ENCODE data around the gene TOGARAM1. TPM values are rescaled to one million over a fixed set of nuclear protein-coding genes. Genes with fewer than 3 reads are reported as not detected.

Gene TOGARAM1
- total RNA-seq, 1 experiment from 2014 or later = 5.9 TPM

DNA sequence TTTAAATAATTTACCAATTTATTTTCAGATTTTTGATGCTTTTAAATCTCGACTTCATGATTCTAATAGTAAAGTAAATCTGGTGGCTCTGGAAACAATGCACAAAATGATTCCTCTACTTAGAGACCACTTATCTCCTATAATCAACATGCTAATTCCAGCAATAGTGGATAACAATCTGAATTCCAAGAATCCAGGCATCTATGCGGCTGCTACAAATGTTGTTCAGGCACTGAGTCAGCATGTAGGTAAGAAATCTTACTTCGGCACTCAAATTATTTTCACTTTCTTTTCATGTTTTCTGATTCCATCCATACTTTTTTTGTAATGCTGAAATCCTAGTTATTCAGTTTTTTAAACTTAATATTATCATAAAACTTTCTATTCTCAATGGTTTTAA, 106.4 kb downstream of the TOGARAM1 start:
- POLR2A ChIA-PET = no interaction called here
- no peak for DNase-seq
- Histone ChIP-seq H3K9me3 (no peaks in the 10 kb centered on the region), H3K4me3 (ENCODE audit: low read depth, low read length) (no peak overlapping the region), H3K4me1 (no peaks in the 10 kb centered on the region), H3K27me3 (replicated peaks; ENCODE audit: control insufficient read depth, insufficient read depth, low read length) (no peaks in the 10 kb centered on the region), H3K36me3 (ENCODE audit: control insufficient read depth, insufficient read depth, low read length) (no peaks in the 10 kb centered on the region)
- no TSS peak for BruUV-seq (replicated peaks)
- CTCF ChIA-PET = no interaction called here
- Mint-ChIP-seq H3K4me1 (ENCODE audit: low read depth, unreplicated experiment) (no peaks in the 10 kb centered on the region), H3K27me3 (ENCODE audit: insufficient read depth, unreplicated experiment) (no peaks in the 10 kb centered on the region), H3K27ac (ENCODE audit: unreplicated experiment) (no peak overlapping the region), H3K9me3 (ENCODE audit: unreplicated experiment) (no peaks in the 10 kb centered on the region), H3K4me3 (ENCODE audit: unreplicated experiment) (no peak overlapping the region), H3K36me3 (ENCODE audit: insufficient read depth, unreplicated experiment) (no peaks in the 10 kb centered on the region)
- intact Hi-C loops (cut with micrococcal nuclease; ENCODE audit: unreplicated experiment) = no loop called here
- TF ChIP-seq, protein P1, sequence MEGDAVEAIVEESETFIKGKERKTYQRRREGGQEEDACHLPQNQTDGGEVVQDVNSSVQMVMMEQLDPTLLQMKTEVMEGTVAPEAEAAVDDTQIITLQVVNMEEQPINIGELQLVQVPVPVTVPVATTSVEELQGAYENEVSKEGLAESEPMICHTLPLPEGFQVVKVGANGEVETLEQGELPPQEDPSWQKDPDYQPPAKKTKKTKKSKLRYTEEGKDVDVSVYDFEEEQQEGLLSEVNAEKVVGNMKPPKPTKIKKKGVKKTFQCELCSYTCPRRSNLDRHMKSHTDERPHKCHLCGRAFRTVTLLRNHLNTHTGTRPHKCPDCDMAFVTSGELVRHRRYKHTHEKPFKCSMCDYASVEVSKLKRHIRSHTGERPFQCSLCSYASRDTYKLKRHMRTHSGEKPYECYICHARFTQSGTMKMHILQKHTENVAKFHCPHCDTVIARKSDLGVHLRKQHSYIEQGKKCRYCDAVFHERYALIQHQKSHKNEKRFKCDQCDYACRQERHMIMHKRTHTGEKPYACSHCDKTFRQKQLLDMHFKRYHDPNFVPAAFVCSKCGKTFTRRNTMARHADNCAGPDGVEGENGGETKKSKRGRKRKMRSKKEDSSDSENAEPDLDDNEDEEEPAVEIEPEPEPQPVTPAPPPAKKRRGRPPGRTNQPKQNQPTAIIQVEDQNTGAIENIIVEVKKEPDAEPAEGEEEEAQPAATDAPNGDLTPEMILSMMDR (IDR thresholded peaks at IDR 0.05; ENCODE audit: insufficient read depth in 1 of 2, low read depth in 1 of 2, low read length in 1 of 2, severe bottlenecking in 1 of 2, unreplicated experiment in 1 of 2) = no peak

DNA sequence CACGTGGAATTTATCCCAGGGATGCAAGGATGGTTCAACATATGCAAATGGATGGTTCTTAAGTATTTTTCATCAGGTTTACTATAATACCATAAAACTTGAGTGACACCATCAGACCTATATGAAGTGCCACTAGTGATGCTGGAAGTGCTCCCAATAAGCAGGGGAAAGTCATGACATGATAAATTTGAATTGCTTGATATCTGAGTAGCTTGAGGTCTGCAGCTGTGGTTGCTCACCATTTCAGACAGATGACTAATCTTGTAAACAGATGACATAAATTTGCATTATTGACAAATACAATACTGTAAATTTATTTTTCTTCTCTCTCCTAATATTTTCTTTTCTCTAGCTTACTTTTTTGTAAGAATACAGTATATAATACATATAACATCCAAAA, 108.2 kb downstream of the TOGARAM1 start:
- H3K27ac Mint-ChIP-seq (ENCODE audit: unreplicated experiment) = no peak overlapping the region
- no peak overlapping the region for H3K4me3 ChIP-seq (ENCODE audit: low read depth, low read length)
- no peaks in the 10 kb centered on the region for H3K36me3 Mint-ChIP-seq (ENCODE audit: insufficient read depth, unreplicated experiment)
- no TSS peak for BruUV-seq (replicated peaks)
- no peaks in the 10 kb centered on the region for H3K27me3 ChIP-seq (replicated peaks; ENCODE audit: control insufficient read depth, insufficient read depth, low read length)
- no peaks in the 10 kb centered on the region for H3K27me3 Mint-ChIP-seq (ENCODE audit: insufficient read depth, unreplicated experiment)
- intact Hi-C loops (cut with micrococcal nuclease; ENCODE audit: unreplicated experiment) = no loop called here
- TF ChIP-seq, protein P1 (IDR thresholded peaks at IDR 0.05; ENCODE audit: insufficient read depth in 1 of 2, low read depth in 1 of 2, low read length in 1 of 2, severe bottlenecking in 1 of 2, unreplicated experiment in 1 of 2) = no peak
- H3K9me3 Mint-ChIP-seq (ENCODE audit: unreplicated experiment) = no peaks in the 10 kb centered on the region
- no peaks in the 10 kb centered on the region for H3K4me1 ChIP-seq
- ChIA-PET POLR2A (no interaction called here), CTCF (no interaction called here)
- H3K4me3 Mint-ChIP-seq (ENCODE audit: unreplicated experiment) = no peak overlapping the region
- H3K4me1 Mint-ChIP-seq (ENCODE audit: low read depth, unreplicated experiment) = no peaks in the 10 kb centered on the region
- DNase-seq = no peak
- no peaks in the 10 kb centered on the region for H3K9me3 ChIP-seq
- H3K36me3 ChIP-seq (ENCODE audit: control insufficient read depth, insufficient read depth, low read length) = no peaks in the 10 kb centered on the region

DNA sequence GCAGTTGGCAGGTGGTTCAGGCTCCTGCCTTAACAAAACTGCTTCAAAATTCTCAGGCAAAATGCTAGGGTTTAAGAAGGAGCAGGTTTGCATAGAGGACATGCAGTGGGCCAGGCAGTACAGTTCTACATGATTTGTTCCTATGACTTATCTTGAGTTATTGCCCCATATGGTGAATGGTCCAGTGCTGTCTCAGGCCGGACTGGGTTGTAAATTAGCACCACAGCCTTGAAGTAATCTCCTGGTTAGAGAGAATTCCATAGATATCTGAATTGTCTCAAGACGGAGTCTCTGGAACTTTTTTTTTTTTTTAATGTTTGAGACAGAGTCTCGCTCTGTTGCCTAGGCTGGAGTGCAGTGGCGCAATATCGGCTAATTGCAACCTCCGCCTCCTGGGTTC, 110.1 kb downstream of the TOGARAM1 start:
- TF ChIP-seq, protein P1 (IDR thresholded peaks at IDR 0.05; ENCODE audit: insufficient read depth in 1 of 2, low read depth in 1 of 2, low read length in 1 of 2, severe bottlenecking in 1 of 2, unreplicated experiment in 1 of 2) = no peak
- BruUV-seq (replicated peaks) = no TSS peak
- no peak overlapping the region for H3K4me3 ChIP-seq (ENCODE audit: low read depth, low read length)
- no peaks in the 10 kb centered on the region for H3K4me1 Mint-ChIP-seq (ENCODE audit: low read depth, unreplicated experiment)
- intact Hi-C loops (cut with micrococcal nuclease; ENCODE audit: unreplicated experiment) = no loop called here
- no peaks in the 10 kb centered on the region for H3K36me3 ChIP-seq (ENCODE audit: control insufficient read depth, insufficient read depth, low read length)
- CTCF ChIA-PET = no interaction called here
- H3K4me1 ChIP-seq = no peaks in the 10 kb centered on the region
- H3K27me3 Mint-ChIP-seq (ENCODE audit: insufficient read depth, unreplicated experiment) = no peaks in the 10 kb centered on the region
- H3K27me3 ChIP-seq (replicated peaks; ENCODE audit: control insufficient read depth, insufficient read depth, low read length) = no peaks in the 10 kb centered on the region
- H3K9me3 ChIP-seq = no peaks in the 10 kb centered on the region
- no peak for DNase-seq
- POLR2A ChIA-PET = no interaction called here
- no peaks in the 10 kb centered on the region for H3K9me3 Mint-ChIP-seq (ENCODE audit: unreplicated experiment)
- H3K27ac Mint-ChIP-seq (ENCODE audit: unreplicated experiment) = no peak overlapping the region
- H3K4me3 Mint-ChIP-seq (ENCODE audit: unreplicated experiment) = no peak overlapping the region
- no peaks in the 10 kb centered on the region for H3K36me3 Mint-ChIP-seq (ENCODE audit: insufficient read depth, unreplicated experiment)

Data from Caco-2 (cell line).